Left ventricle myocardium superior (tissue), 1 donor: ENCODE data around the gene RFX3. TPM values are rescaled to one million over a fixed set of nuclear protein-coding genes. Genes with fewer than 3 reads are reported as not detected.

Experiments used
- ATAC-seq: fragments of 200-7000 bp; cut with Tn5 transposase; one replicate; pipeline ENCODE4 v1.9.1; 2020; ENCODE audit warnings: mild to moderate bottlenecking, moderate library complexity
- DNase-seq: peaks from one replicate; pipeline ENCODE4 v3.0.0-alpha.2; 2020
- intact Hi-C: fragments of 100-400 bp; cut with micrococcal nuclease; formaldehyde crosslinking; loops from one replicate; pipeline ENCODE4 v1.11.0; 2022
- long read RNA-seq: library from polyadenylated mRNA; unstranded; transcript quantifications from one replicate; pipeline ENCODE4 v2.0.0, GENCODE V29; 2021
- total RNA-seq: library from RNA; stranded (reverse); fragmentation: NEBNext Ultra II Directional; extraction: Animal tissue kit (Norgen Biotek cat#: 25700); gene quantifications from one replicate; pipeline ENCODE4 v1.2.1, GENCODE V29; 2021
- donor health status: DM: no; HTN: yes; CAD: no; lungs with severe emphysema.

Gene RFX3
- 3.0 TPM for total RNA-seq
- long read RNA-seq, partial matches to known transcripts, result 0 of 1 reads
- long read RNA-seq, other reads (novel, unspliced or antisense), result 1 of 1 reads

DNA sequence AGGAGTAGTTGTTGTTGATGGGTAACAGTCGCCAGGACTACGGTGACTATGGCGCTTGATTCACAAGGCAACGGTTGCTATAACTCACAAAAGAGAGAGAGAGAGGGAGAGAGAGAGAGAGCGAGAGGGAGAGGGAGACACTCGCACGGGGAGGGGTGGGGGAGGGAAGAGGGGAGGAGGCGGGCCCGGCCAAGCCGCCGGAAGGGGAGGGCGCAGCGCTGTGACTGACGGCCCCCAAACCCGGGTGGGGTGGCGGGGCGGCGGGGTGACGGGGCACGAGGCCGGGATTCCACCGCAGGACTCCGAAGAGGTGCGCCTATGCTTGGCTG is at the start of gene RFX3:
Gene RFX3 (minus strand): TSS at position 166 of the 329 bp plus-strand sequence. CDS start 130,413 bp downstream, outside the sequence.
- intact Hi-C loops, result no loop called here
- DNase-seq (peak; percentile 94), ATAC-seq (peak; percentile 96)

DNA sequence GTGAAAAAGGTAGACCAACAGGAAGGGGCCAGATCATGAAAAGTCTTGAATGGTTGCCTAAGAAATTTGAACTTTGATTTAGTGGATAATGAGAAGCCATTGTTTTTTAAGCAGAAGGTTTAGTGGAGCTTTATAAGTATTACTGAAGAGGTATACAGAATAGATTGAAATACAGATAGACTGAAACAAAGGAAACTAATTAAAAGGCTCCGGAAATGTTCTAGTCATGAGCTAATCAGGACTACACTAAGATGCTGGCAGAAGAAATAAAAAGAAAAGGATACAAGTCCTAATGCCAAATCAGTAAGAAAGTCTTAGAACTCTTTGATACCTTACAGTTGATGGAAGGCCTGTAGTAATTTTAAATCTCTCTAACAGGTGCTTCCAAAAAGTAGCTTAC is 45.7 kb upstream of the RFX3 start:
- DNase-seq (no peak), ATAC-seq (no peak)
- intact Hi-C loops, result no loop called here

DNA sequence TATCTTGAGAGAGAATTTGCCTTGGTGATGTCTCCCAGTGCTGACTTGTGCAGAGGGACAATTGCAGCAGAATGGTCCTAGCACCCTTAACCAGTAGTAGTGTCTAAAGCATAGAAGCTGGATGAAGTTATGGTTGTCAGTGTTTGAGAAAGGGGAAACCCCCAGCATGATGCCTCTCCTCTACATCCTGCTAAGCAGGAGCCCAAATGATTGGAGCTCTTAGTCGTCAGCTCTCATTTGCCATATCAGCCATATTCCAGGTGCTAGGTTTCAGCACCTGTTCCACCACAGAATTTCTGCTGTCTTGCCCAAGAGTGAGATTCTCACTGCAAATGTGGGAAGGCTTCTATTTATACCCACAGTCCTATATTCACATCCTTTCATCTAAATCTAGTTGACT is 43.7 kb upstream of the RFX3 start:
- ATAC-seq (no peak), DNase-seq (no peak)
- intact Hi-C loops, result no loop called here

DNA sequence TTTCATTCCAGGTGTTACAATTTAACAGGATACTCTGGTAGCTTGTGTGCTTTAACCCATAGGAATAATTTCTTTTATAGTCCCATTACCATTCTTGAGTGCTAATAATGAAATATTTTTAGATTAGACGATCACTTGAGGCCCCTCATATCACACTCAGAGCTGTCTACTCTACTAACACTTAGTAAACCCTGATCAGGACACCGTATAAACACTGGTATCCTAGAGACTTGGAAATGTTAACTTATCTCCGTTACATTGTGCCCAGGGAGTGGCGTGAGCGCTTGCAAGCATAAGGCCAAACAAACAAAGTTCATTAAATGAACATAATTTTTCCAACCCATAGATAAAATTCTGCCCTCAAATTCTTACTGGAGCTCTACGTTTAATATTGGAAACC is 42.2 kb upstream of the RFX3 start:
- DNase-seq (no peak), ATAC-seq (peak; percentile 88)
- intact Hi-C loops, result no loop called here

DNA sequence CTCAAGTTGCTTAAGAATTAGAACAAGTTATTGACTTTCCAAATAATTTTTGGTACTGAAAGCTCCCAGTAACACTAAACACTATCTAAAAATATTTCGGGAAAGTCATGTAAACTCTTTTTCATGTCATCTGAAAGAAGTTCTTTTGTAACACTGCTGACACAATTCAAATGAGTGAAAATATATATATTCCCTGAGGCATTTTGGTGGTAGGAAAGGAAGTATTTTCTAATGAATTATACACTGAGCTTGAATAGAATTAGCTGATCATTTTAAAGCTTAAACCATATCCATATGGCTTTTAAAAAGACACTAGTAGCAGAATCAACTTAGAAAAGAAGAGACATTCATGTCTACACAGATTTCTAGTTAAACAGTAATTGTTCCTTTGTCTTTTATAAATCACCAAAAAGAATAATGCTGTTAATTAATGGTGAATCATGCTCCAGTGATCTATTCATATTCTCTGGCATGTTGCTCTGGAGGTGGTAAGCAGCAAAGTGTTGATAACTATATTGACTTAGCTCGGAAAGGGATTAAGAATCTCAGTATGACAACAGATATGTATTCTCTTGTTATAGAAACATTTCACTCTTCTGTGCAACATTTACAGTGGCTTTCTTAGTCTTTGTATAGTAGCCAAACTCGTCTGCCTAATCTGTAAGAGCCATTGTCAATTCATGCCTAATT is 27.4 kb upstream of the RFX3 start:
- DNase-seq (no peak), ATAC-seq (no peak)
- intact Hi-C loops, result no loop called here

DNA sequence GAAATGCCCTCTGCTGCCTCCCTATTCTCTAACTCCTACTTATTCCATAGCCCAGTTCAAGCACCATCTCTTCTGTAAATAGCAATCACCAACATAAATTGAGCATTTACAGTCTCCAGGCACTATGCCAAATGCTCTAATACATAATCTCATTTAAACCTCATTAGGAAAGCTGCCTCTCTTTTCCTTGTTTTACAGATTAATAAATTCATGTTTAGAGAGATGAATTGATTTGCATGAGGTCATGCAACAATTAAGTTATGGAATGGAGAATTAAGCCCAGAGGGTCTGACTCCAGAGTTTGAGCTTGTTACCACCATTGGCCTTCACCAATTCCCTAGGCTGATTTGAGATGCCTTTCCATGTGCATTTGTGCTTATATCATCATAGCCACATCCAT is 23.4 kb upstream of the RFX3 start:
- intact Hi-C loops, result no loop called here
- ATAC-seq (no peak), DNase-seq (no peak)

DNA sequence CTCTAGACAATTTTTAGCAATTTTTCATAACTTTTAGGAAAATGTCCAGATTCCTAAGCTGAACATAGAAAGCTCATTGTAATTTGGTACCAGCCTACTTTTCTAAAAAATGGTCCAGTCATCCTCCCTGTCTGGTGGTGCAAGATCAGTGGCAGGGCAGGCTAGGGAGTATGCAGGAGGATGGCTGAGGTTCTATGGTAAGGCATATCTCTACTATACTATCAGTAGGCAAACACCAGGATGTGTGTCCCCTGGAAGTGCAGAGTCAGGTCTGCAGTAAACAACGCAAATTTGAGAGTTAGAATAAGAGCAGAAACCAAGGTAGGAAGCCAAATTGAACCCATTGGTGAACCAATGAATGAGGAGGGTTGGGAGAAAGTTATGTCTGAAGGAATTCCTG is 22.8 kb upstream of the RFX3 start:
- DNase-seq (no peak), ATAC-seq (no peak)
- intact Hi-C loops, result no loop called here

DNA sequence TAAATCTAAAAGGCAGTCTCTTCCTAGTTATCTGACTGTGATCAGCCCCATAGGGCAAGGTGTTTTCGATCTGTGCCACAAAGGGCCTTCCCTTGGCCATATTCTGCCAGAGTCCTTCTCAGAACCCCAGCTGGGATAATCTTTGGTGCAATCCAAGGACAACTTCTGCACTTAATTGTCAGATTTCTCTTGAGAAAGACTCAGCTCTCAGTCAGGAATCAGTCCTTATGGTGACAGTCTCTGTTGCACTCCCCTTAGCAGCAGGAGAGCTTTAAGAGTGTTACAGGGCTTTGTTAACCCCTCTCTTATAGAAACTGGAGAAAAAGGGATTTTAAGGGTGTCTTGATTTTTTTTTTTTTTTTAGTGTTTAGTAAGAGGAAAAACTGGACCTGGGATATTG is 15.4 kb upstream of the RFX3 start:
- DNase-seq, result no peak
- ATAC-seq, result no peak
- intact Hi-C loops, result no loop called here

DNA sequence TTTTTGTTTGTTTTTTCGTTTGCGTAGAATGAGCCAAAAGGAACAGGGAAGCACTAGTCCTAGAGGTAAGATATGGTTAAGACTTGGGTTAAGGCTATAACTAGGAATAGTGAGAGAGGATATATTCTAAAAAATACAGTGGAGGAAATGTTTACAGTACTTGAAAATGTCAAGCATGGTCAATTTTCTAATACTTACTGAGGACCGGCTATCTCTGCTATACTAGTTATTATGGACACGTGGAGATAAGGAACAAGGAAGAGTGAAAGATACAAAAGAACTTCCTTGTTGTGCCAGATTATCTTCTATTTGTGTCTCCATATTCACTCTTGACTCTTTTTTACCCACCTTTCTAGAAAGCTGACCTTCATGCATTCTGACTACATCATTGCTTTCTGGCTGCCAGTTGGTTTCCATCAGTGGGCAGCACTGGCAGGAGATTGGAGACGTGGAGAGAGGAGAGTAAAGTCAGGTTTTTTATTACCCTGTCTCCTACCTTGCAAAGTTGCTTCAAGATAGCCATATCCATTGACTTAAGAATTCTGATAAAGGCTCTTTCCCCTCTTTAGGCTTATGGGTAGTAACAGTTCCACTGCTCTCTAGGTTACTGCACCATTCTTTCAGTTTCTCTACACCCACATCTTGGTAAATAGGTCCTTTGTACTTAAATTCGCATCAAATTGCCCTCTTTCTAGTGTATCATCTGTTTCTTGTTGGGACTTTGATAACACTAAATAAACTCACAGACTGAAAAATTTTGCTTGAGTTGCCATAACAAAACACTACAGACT is 9.0 kb upstream of the RFX3 start:
- ATAC-seq (no peak), DNase-seq (no peak)
- intact Hi-C loops, result no loop called here

DNA sequence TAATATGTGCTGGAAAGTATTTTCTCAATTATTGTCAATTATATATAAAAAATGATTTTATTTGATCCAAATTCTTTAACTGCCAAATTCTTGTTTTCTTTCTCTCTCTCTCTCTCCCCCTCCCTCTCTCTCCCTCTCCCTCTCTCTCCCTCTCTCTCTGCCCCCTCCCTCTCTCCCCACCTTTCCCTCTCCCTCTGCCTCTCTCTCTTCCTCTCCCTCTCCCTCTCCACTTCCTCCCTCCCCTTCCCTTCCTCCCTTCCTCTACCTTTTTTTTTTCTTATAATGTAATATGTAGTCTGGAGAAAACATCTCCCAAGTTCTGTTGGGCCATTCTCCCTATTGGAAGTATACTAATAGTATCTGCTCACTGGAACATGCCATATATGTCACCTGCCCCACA is 6.4 kb upstream of the RFX3 start:
- ATAC-seq (no peak), DNase-seq (no peak)
- intact Hi-C loops, result no loop called here

DNA sequence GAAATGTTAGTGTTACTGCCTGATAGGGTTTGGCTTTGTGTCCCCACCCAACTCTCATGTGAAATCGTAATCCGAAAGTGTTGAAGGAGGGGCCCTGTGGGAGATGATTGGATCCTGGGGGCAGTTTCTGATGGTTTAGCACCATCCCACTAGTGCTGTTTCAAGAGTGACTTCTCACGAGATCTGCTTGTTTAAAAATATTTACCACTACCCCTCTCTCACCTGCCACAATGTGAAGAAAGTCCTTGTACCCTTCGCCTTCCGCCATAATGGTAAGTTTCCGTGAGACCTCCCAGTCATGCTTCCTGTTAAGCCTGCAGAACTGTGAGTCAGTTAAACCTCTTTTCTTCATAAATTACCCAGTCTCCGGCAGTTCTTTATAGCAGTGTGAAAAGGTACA is 2.6 kb upstream of the RFX3 start:
- ATAC-seq (no peak), DNase-seq (no peak)
- intact Hi-C loops, result no loop called here

DNA sequence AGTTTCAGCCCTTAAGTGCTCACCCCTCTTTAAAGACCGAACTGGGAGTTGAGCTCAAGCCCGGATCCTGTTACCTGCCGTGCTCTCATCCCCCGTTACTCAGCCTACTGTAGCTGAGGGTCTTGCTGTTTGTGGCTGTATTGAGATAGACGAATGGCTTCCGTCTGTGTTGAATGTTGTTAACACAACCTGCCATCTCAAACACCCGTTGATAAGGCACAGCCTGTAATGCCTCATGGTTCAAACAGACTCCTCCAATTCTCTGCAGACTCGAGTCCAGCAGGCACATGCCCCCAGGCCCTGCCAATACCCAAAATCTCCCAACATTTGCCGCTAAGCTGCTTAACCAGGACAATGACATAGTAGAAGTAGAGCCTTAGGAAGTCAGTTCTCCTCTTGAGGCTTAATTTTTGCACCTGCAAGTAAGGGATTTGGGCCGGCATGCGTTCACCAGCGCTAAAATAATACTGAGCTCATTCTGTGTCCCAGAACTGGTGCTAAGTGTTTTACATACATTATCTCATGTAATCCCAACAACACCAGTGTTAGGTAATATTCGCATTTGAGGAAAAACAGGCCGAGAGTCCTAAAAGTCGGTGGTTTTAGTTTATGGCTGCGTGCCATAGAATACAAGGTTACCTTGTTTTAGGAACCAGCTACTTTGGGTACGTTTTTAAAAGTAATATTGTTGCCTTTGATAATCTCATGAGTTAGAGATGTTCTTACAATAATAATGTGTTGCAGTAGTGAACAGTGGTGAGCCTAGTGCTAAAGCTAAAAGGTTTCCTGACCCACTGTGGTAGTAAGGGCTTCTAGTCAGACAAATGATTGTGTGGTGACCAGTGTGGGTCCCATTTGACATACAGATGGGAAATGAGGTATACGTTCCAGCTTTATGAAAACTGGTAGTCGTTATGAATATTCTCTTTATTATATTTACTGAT is 1.5 kb upstream of the RFX3 start:
- peak; percentile 0 for ATAC-seq
- intact Hi-C loops, result no loop called here
- DNase-seq, result no peak

DNA sequence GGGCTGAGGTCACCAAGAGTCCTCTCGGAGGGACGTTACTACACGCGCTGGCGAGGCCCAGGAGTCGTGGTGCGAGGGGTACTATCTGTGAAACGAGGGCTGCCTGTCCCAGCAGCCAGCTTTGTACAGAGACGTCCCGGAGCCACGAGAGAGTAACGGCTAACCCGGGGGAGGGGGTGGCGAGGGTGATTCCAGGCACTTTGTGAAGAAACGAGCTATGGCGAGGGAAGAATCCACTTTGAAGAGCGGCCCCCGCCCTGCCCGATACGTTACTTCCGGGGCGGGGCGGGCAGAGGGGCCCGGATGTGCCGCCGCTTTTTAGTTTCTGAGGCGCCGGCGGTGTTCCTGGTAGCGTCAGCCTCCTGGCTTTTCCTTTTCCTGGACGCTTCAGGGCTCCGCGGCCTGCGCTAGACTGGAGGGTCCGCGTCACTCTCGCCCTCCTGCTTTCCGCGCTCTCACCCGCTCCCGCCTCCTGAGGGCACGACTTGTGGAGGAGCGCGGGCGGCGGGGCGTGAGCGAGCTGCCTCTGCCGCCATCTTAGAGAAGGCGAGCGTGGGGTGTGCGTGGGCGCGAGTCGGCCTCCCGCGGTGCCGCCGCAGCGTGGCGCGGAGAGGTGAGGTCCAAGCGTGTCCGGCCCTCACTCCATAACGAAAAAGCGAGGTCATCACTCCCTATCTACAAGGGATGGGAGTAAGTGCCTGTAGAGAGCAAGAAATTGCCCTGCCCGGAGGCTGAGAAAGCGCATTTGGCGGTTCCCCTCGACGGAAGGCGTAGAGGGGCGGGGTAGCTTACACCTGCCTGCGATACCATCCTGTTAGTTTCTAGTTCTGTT is 580 bp upstream of the RFX3 start:
- peak; percentile 94 for DNase-seq
- peak; percentile 95 for ATAC-seq
- intact Hi-C loops, result no loop called here

DNA sequence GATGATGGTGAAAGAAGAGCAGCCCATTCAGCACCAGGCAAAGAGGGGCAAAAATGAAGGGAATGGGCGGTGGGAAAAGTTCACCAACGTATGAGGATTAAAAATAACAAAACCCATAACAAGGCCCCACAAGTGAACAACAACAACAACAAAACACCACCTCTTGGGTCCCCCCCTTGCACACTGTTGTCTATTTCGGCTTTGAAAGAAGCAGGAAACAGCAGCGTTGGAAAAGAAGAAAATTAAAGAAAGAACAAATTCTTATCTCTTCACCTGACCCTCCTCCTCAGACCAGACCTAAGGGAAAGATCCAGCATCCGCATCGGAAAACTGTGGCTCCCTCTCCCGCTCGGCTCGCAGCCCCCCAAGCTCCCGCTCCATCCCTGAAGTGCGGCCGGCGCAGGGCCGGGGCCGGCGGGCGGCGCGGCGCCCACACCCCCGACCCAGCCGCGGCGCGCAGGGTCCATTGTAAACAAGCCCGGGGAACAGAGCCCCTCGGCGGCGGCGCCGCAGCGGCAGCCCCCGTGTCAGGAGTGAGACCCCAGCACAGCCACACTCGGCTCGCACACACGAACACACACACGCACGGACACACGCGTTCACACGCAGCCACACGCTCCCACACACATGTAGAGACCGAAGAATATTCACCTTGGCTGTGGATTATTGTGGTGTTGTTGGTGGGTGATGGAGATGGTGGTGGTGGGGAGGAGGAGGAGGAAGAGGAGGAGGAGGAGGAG is 535 bp downstream of the RFX3 start:
- intact Hi-C loops, result no loop called here
- ATAC-seq (peak; percentile 24), DNase-seq (peak; percentile 61)

DNA sequence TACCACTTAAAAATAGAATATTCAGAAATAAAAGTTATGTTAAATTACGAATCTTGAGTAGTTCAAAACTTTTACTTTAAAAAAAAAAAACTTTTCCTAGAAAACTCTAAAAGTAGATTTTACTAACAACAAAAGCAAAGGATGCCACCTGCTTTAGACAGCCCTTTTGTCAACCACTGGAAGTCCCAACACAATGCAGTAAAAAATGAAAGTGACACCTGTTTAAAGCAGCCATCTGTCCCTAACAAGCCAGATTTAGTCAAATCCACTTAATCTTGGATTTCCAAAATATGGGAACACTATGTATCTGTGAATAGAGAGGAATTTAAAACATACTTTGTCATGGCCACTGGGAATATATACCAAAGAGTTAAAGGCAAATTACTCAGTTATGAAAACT is 3.8 kb downstream of the RFX3 start:
- intact Hi-C loops, result no loop called here
- no peak for DNase-seq
- no peak for ATAC-seq

DNA sequence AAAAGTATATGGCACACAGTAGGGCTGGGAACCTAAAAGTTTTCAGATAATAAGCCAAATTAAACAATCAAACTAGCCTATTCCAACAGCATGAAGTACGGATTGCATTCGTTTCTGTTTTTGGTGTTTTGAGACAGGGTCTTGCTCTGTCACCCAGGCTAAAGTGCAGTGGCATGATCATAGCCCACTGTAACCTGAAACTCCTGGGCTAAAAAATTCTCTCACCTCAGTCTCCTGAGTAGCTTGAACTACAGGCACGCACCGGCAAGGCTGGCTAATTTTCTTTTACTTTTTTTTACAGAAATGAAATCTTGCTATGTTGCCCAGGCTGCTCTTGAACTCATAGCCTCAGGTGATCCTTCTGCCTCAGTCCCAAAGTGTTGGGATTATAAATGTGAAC is 5.2 kb downstream of the RFX3 start:
- intact Hi-C loops, result no loop called here
- ATAC-seq (no peak), DNase-seq (no peak)

DNA sequence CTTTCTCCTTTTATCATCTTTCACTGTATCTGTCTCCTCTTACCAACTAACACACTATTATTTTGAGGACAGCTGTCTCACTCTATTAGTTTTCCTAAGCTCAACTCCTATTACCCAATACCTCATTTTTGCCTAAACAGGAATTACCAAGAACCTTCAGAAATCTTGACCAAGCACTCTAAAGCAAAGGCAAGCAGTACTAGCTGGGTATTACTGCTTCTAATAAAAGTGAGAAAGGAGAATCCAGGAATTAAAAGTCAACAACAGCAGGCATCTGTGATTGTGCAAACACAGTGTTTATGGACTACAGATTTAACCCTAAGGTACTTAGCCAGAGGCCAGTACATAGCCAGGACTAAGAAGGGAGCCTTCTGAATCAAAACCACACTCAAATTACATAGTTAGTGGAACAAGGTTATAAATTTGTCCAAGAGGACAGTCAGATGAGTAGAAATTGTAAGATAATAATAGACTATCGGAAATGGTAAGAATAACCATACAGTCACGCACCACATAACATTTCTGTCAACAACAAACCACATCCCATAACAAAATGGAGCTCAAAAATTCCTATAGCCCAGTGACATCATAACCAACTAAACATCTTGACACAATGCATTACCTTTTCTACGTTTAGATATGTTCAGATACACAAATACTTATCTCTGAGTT is 8.3 kb downstream of the RFX3 start:
- ATAC-seq (no peak), DNase-seq (no peak)
- intact Hi-C loops, result no loop called here
